WTC11 (cell line): ENCODE results near the gene BZW1. TPM values are rescaled to one million over a fixed set of nuclear protein-coding genes. Genes with fewer than 3 reads are reported as not detected.

Experiments
- ATAC-seq: fragments of 200-7000 bp; cut with Tn5 transposase; 2 replicates; pipeline ENCODE4 v1.10.0; 2021; ENCODE audit warnings: mild to moderate bottlenecking, moderate library complexity
- CTCF ChIA-PET: fragments of 300-600 bp; sonication (Branson Sonifier 250); formaldehyde crosslinking; loops from one replicate; lab custom pipeline; 2021; ENCODE audit warnings: antibody characterized with exemption; lab: Charles Lee
- POLR2A ChIA-PET: fragments of 350-600 bp; sonication (Branson Sonifier 250); formaldehyde crosslinking; loops from one replicate; lab custom pipeline; 2021; ENCODE audit warnings: antibody characterized with exemption; lab: Charles Lee
- DNase-seq: peaks from one replicate; pipeline ENCODE4 v3.0.0; 2021; ENCODE audit warnings: low spot score
- H3K27ac Mint-ChIP-seq: 2 replicates; pipeline ENCODE4 v1.8.0; 2021; ENCODE audit warnings: mixed read lengths
- H3K27me3 Mint-ChIP-seq: 2 replicates; pipeline ENCODE4 v1.8.0; 2021; ENCODE audit warnings: low read depth, mild to moderate bottlenecking, moderate library complexity, mixed read lengths
- H3K36me3 Mint-ChIP-seq: 2 replicates; pipeline ENCODE4 v1.8.0; 2021; ENCODE audit warnings: mixed read lengths
- H3K4me1 Mint-ChIP-seq: 2 replicates; pipeline ENCODE4 v1.8.0; 2022; ENCODE audit warnings: mixed read lengths
- H3K4me3 Mint-ChIP-seq: 2 replicates; pipeline ENCODE4 v1.8.0; 2021; ENCODE audit warnings: mild to moderate bottlenecking, moderate library complexity, mixed read lengths
- H3K9me3 Mint-ChIP-seq: 2 replicates; pipeline ENCODE4 v1.8.0; 2021; ENCODE audit warnings: mixed read lengths
- AFF4 ChIP-seq: sonication (generic); formaldehyde crosslinking; IDR thresholded peaks from 2 replicates; pipeline ENCODE4 v1.8.1; 2023; ENCODE audit warnings: mild to moderate bottlenecking, missing genetic modification reagents, borderline replicate concordance
- ATF3 ChIP-seq: sonication (generic); formaldehyde crosslinking; conservative IDR thresholded peaks from 2 replicates; pipeline ENCODE4 v1.8.1; 2022; ENCODE audit warnings: mild to moderate bottlenecking, missing genetic modification reagents
- ATF6 ChIP-seq: sonication (generic); formaldehyde crosslinking; IDR thresholded peaks from 2 replicates; pipeline ENCODE4 v1.8.1; 2023; ENCODE audit warnings: mild to moderate bottlenecking, missing genetic modification reagents
- ERG ChIP-seq: fragments of 250-450 bp; sonication (Bioruptor Pico); IDR thresholded peaks from 2 replicates; pipeline ENCODE4 v1.8.0; 2021; ENCODE audit warnings: mild to moderate bottlenecking
- FOXP1 ChIP-seq: sonication (generic); formaldehyde crosslinking; IDR thresholded peaks from 2 replicates; pipeline ENCODE4 v1.8.0; 2022; ENCODE audit warnings: missing genetic modification reagents, mild to moderate bottlenecking, moderate library complexity, borderline replicate concordance
- HMGA2 ChIP-seq: fragments of 250-450 bp; sonication (Bioruptor Pico); IDR thresholded peaks from 2 replicates; pipeline ENCODE4 v1.4.0; 2021; ENCODE audit warnings: mild to moderate bottlenecking, moderate library complexity
- JUN ChIP-seq: sonication (generic); formaldehyde crosslinking; IDR thresholded peaks from 2 replicates; pipeline ENCODE4 v1.8.0; 2023; ENCODE audit warnings: mild to moderate bottlenecking, missing genetic modification reagents
- NFATC4 ChIP-seq: fragments of 250-450 bp; sonication (Bioruptor Pico); IDR thresholded peaks from 2 replicates; pipeline ENCODE4 v1.9.0; 2021; ENCODE audit warnings: mild to moderate bottlenecking
- NFE2L1 ChIP-seq: sonication (generic); formaldehyde crosslinking; IDR thresholded peaks from 2 replicates; pipeline ENCODE4 v1.8.1; 2023; ENCODE audit warnings: missing genetic modification reagents
- NR1H2 ChIP-seq: sonication (generic); formaldehyde crosslinking; IDR thresholded peaks from 2 replicates; pipeline ENCODE4 v1.9.0; 2021; ENCODE audit warnings: mild to moderate bottlenecking, moderate library complexity, missing genetic modification reagents
- RELA ChIP-seq: sonication (generic); formaldehyde crosslinking; IDR thresholded peaks from 2 replicates; pipeline ENCODE4 v1.8.1; 2022; ENCODE audit warnings: missing genetic modification reagents, mild to moderate bottlenecking, borderline replicate concordance
- ZNF281 ChIP-seq: sonication (generic); formaldehyde crosslinking; IDR thresholded peaks from 2 replicates; pipeline ENCODE4 v1.8.0; 2023; ENCODE audit warnings: mild to moderate bottlenecking, missing genetic modification reagents
- ZNF396 ChIP-seq: fragments of 250-450 bp; sonication (Bioruptor Pico); IDR thresholded peaks from 2 replicates; pipeline ENCODE4 v1.8.0; 2021; ENCODE audit warnings: mild to moderate bottlenecking, moderate library complexity, borderline replicate concordance
- ZSCAN18 ChIP-seq: fragments of 250-450 bp; sonication (Bioruptor Pico); IDR thresholded peaks from 2 replicates; pipeline ENCODE4 v2.1.2; 2022; ENCODE audit warnings: mild to moderate bottlenecking, moderate library complexity
- total RNA-seq: library from RNA; stranded (reverse); gene quantifications from 3 replicates; pipeline ENCODE4 v1.2.3, GENCODE V29; 2021

The BZW1 gene
- total RNA-seq, 1 experiment from 2014 or later = 255 TPM

- no peaks in the 10 kb centered on the region for H3K27me3 Mint-ChIP-seq
- ChIA-PET CTCF (interaction anchor here (0.9 to 1.4 kb wide), 3 partner anchors 15 to 97 kb away, joined by 3 to 9 read pairs (median 3); no protein-coding TSS in a partner anchor), POLR2A (interaction anchor here (0.9 to 1.4 kb wide), 4 partner anchors 22 to 153 kb away, joined by 3 to 5 read pairs (median 4); partner anchors contain the start of genes CLK1, NIF3L1, ORC2 and PPIL3)
- peaks cover 21% of the 10 kb centered on the region for H3K36me3 Mint-ChIP-seq
- no peaks in the 10 kb centered on the region for H3K9me3 Mint-ChIP-seq
- no peak for TF ChIP-seq AFF4 (CRISPR knock-in tag)
- TF ChIP-seq ZSCAN18 (CRISPR knock-in tag) = no peak
- TF ChIP-seq NFATC4 (CRISPR knock-in tag) = no peak
- no peak for TF ChIP-seq ATF6 (CRISPR knock-in tag)
- no peak for TF ChIP-seq JUN (CRISPR knock-in tag)
- no peak for TF ChIP-seq NFE2L1
- TF ChIP-seq ATF3 (CRISPR knock-in tag) = no peak
- no peak for TF ChIP-seq ERG
- TF ChIP-seq HMGA2 (CRISPR knock-in tag) = no peak
- no peak for TF ChIP-seq ZNF281
- TF ChIP-seq FOXP1 (CRISPR knock-in tag) = no peak
- no peak for TF ChIP-seq ZNF396
- TF ChIP-seq NR1H2 (CRISPR knock-in tag) = no peak
- TF ChIP-seq RELA (CRISPR knock-in tag) = no peak
- peak overlapping the region; percentile 86 for H3K4me3 Mint-ChIP-seq
- ATAC-seq (no peak), DNase-seq (no peak)
- peak overlapping the region; percentile 47; the same call in 1 of the 2 replicates for H3K27ac Mint-ChIP-seq
- H3K4me1 Mint-ChIP-seq = peaks cover 22% of the 10 kb centered on the region
These were observed 1.3 kb upstream of the BZW1 start for GRCh38 chr2:200810252-200810997.
